ENCODE measurements around the gene TMPRSS11E.
"Not testable (repeated sequence)": the region's sequence is repeated elsewhere in the genome, so short reads cannot be mapped to it uniquely, and the experiment has no call there.

Gene TMPRSS11E

GRCh38 chr4:68407868-68408190, 39.4 kb upstream of the TMPRSS11E start:
- DNase-seq (ENCODE audit: low read depth): no peak
- H3K4me3 ChIP-seq (ENCODE audit: low read depth, low read length): no peak overlapping the region
- no peak for TF ChIP-seq CTCF (IDR thresholded peaks at IDR 0.05; ENCODE audit: low read depth, low read length, missing control alignments)

GRCh38 chr4:68410149-68410548, 37.1 kb upstream of the TMPRSS11E start:
- DNase-seq (ENCODE audit: low read depth): no peak
- no peak for TF ChIP-seq CTCF (IDR thresholded peaks at IDR 0.05; ENCODE audit: low read depth, low read length, missing control alignments)
- no peak overlapping the region for H3K4me3 ChIP-seq (ENCODE audit: low read depth, low read length)

GRCh38 chr4:68410643-68411042, 36.6 kb upstream of the TMPRSS11E start:
- no peak for TF ChIP-seq CTCF (IDR thresholded peaks at IDR 0.05; ENCODE audit: low read depth, low read length, missing control alignments)
- no peak for DNase-seq (ENCODE audit: low read depth)
- no peak overlapping the region for H3K4me3 ChIP-seq (ENCODE audit: low read depth, low read length)

- DNase-seq (ENCODE audit: low read depth); H3K4me3 ChIP-seq (ENCODE audit: low read depth, low read length): not testable (repeated sequence)
These were observed 35.2 kb upstream of the TMPRSS11E start for GRCh38 chr4:68412031-68412430.

GRCh38 chr4:68416591-68416990, 30.7 kb upstream of the TMPRSS11E start:
- TF ChIP-seq CTCF (IDR thresholded peaks at IDR 0.05; ENCODE audit: low read depth, low read length, missing control alignments): no peak
- no peak overlapping the region for H3K4me3 ChIP-seq (ENCODE audit: low read depth, low read length)
- no peak for DNase-seq (ENCODE audit: low read depth)

GRCh38 chr4:68426516-68426915, 20.7 kb upstream of the TMPRSS11E start:
- no peak for DNase-seq (ENCODE audit: low read depth)
- H3K4me3 ChIP-seq (ENCODE audit: low read depth, low read length): no peak overlapping the region
- TF ChIP-seq CTCF (IDR thresholded peaks at IDR 0.05; ENCODE audit: low read depth, low read length, missing control alignments): no peak

GRCh38 chr4:68430337-68430736, 16.9 kb upstream of the TMPRSS11E start:
- TF ChIP-seq CTCF (IDR thresholded peaks at IDR 0.05; ENCODE audit: low read depth, low read length, missing control alignments): no peak
- no peak overlapping the region for H3K4me3 ChIP-seq (ENCODE audit: low read depth, low read length)
- DNase-seq (ENCODE audit: low read depth): no peak

- no peak for TF ChIP-seq CTCF (IDR thresholded peaks at IDR 0.05; ENCODE audit: low read depth, low read length, missing control alignments)
- H3K4me3 ChIP-seq (ENCODE audit: low read depth, low read length): no peak overlapping the region
- no peak for DNase-seq (ENCODE audit: low read depth)
These were observed 14.9 kb upstream of the TMPRSS11E start for GRCh38 chr4:68432320-68432719.

Data from GM12864 (cell line).